ENCODE results near the gene MAP2K7. TPM values are rescaled to one million over a fixed set of nuclear protein-coding genes. Genes with fewer than 3 reads are reported as not detected.

The MAP2K7 gene
- total RNA-seq, 1 experiment from 2014 or later, result 59.1 TPM

DNA sequence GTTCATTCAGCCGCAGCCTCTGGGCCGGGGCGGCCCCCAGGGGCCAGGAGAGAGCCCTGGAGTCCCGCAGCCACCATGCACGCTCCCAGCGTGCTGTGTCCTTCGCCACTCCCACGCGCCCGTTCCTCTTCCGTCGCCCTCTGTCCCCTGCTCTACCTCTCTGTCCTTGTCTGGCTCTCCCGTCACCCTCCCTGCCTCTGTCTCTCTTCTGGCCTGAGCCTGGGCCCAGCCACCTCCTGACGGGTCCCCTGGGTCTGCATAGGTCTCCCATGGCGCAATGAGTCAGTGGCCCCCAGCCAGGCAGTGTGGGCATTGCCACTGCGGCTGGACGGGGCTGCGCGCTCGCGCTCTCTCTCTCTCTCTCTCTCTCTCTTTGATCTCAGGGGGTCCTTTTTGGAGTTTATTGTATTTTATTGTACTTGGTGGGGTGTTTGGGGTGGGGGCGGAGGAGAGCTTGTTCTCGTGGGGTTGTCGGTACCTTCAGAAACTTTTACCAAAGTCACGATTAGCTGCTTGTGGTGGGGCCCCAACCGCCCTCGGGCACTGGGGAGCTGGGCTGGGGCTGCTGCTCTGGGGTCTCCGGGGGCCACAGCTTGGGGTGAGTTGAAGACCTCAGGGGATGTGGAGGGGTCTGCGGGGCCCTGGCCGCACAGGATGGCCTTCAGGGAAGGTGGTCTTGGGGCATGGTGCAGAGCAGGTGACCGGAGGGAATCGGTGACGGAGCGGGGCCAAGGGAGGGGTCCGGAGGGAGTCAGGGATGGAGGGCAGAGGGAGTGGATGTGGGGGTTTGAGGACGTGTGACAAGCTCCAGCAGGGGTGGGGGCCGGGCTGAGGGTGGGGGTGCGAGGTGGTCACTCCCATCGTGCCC lies 9.3 kb downstream of the MAP2K7 start (continued):
- TF ChIP-seq FOSL1 (IDR thresholded peaks at IDR 0.05; ENCODE audit: low read depth), result no peak

DNA sequence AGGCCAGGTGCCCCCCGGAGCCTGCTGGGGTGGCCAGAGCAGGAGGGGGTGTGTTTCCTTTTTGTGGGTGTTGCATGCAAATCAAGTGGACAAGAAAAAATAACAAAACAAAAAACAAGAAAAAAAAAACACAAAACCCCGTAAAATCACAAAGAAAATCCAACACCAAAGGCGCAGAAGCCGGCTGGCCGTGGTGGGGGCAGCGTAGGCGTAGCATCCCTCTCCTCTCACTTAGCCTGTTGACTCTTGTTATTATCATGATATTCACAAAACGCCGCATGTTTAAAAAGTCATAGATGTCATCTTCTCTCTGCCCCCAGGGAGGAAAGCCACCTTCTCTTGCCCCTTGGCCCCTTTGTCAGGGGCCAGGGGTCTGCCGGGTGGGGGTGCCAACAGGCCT lies 10.0 kb downstream of the MAP2K7 start:
- ChIA-PET POLR2A (no interaction called here), CTCF (interaction anchor here (1.0 kb wide), 1 partner anchor 10 kb away, joined by 4 read pairs; the partner anchor contains the start of gene MAP2K7), RAD21 (ENCODE audit: low non-redundant PET in 1 of 2, low total read pairs in 2 of 2, uncharacterized antibody in 2 of 2, unreplicated experiment in 2 of 2) (no interaction called here)
- no peaks in the 10 kb centered on the region for H3K9me3 ChIP-seq (ENCODE audit: control insufficient read depth in 1 of 2, insufficient read depth in 1 of 2, low read depth in 1 of 2, low read length in 2 of 2)
- peaks cover 5 to 6% of the 10 kb centered on the region in 2 experiments; a peak in 3 of 4 replicates for H3K36me3 ChIP-seq (ENCODE audit: control insufficient read depth in 1 of 2, insufficient read depth in 2 of 2, low read length in 2 of 2)
- H4K20me1 ChIP-seq (ENCODE audit: insufficient read depth), result no peaks in the 10 kb centered on the region
- no peak for DNase-seq (ENCODE audit: low read depth, low spot score)
- H3K4me1 ChIP-seq (ENCODE audit: control insufficient read depth in 1 of 2, insufficient read depth in 2 of 2, low read length in 2 of 2), result peaks cover 9 to 32% of the 10 kb centered on the region in 2 experiments; a peak in 3 of 4 replicates
- no peak overlapping the region for H3K27ac ChIP-seq (ENCODE audit: low read depth, low read length)
- no peak overlapping the region for H3K4me2 ChIP-seq (ENCODE audit: low read length)
- peaks cover 12% of the 10 kb centered on the region for H3K79me2 ChIP-seq (ENCODE audit: insufficient read depth, low read length)
- H3K4me3 ChIP-seq (replicated peaks in 1 of 2; ENCODE audit: low read depth in 1 of 2, low read length in 2 of 2), result no peak overlapping the region
- H2AFZ ChIP-seq (ENCODE audit: low read depth, low read length, poor library complexity, severe bottlenecking), result no peak overlapping the region
- H3K9me2 ChIP-seq (ENCODE audit: insufficient read depth), result no peaks in the 10 kb centered on the region
- BruUV-seq (replicated peaks), result TSS peak; percentile 32
- H3K27me3 ChIP-seq (ENCODE audit: insufficient read depth, low read length), result no peaks in the 10 kb centered on the region
- ATAC-seq, result no peak
- no peak overlapping the region for H3K9ac ChIP-seq (ENCODE audit: low read length)
- intact Hi-C loops (cut with micrococcal nuclease), result no loop called here
- TF ChIP-seq CEBPB (IDR thresholded peaks at IDR 0.05; ENCODE audit: low read depth), result no peak
- TF ChIP-seq YY1 (IDR thresholded peaks at IDR 0.05; ENCODE audit: extremely low read depth, insufficient replicate concordance, low read depth, low read length), result no peak
- TF ChIP-seq, protein P1, sequence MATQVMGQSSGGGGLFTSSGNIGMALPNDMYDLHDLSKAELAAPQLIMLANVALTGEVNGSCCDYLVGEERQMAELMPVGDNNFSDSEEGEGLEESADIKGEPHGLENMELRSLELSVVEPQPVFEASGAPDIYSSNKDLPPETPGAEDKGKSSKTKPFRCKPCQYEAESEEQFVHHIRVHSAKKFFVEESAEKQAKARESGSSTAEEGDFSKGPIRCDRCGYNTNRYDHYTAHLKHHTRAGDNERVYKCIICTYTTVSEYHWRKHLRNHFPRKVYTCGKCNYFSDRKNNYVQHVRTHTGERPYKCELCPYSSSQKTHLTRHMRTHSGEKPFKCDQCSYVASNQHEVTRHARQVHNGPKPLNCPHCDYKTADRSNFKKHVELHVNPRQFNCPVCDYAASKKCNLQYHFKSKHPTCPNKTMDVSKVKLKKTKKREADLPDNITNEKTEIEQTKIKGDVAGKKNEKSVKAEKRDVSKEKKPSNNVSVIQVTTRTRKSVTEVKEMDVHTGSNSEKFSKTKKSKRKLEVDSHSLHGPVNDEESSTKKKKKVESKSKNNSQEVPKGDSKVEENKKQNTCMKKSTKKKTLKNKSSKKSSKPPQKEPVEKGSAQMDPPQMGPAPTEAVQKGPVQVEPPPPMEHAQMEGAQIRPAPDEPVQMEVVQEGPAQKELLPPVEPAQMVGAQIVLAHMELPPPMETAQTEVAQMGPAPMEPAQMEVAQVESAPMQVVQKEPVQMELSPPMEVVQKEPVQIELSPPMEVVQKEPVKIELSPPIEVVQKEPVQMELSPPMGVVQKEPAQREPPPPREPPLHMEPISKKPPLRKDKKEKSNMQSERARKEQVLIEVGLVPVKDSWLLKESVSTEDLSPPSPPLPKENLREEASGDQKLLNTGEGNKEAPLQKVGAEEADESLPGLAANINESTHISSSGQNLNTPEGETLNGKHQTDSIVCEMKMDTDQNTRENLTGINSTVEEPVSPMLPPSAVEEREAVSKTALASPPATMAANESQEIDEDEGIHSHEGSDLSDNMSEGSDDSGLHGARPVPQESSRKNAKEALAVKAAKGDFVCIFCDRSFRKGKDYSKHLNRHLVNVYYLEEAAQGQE (IDR thresholded peaks at IDR 0.05; ENCODE audit: low read depth), result no peak
- TF ChIP-seq ZFX (IDR thresholded peaks at IDR 0.05), result no peak
- no peak for TF ChIP-seq TCF7L2 (IDR thresholded peaks at IDR 0.05; ENCODE audit: borderline replicate concordance, extremely low read depth, insufficient read depth, insufficient read length)
- no peak for TF ChIP-seq JUND (IDR thresholded peaks at IDR 0.05)
- TF ChIP-seq, protein P2, sequence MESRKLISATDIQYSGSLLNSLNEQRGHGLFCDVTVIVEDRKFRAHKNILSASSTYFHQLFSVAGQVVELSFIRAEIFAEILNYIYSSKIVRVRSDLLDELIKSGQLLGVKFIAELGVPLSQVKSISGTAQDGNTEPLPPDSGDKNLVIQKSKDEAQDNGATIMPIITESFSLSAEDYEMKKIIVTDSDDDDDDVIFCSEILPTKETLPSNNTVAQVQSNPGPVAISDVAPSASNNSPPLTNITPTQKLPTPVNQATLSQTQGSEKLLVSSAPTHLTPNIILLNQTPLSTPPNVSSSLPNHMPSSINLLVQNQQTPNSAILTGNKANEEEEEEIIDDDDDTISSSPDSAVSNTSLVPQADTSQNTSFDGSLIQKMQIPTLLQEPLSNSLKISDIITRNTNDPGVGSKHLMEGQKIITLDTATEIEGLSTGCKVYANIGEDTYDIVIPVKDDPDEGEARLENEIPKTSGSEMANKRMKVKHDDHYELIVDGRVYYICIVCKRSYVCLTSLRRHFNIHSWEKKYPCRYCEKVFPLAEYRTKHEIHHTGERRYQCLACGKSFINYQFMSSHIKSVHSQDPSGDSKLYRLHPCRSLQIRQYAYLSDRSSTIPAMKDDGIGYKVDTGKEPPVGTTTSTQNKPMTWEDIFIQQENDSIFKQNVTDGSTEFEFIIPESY (IDR thresholded peaks at IDR 0.05; ENCODE audit: extremely low read depth, insufficient replicate concordance, low read length), result no peak
- no peak for TF ChIP-seq POLR2A (IDR thresholded peaks at IDR 0.05; ENCODE audit: borderline replicate concordance, extremely low read depth, insufficient read depth, insufficient read length)
- TF ChIP-seq SIN3A (IDR thresholded peaks at IDR 0.05; ENCODE audit: low read depth), result no peak
- TF ChIP-seq FOSL1 (IDR thresholded peaks at IDR 0.05; ENCODE audit: low read depth), result no peak
- no peak for TF ChIP-seq ZNF274 (IDR thresholded peaks at IDR 0.05; ENCODE audit: low read depth, low read length)
- TF ChIP-seq SRF (IDR thresholded peaks at IDR 0.05; ENCODE audit: low read depth), result no peak
- no peak for TF ChIP-seq EZH2phosphoT487 (IDR thresholded peaks at IDR 0.05; ENCODE audit: borderline replicate concordance)
- no peak for TF ChIP-seq ELF1 (IDR thresholded peaks at IDR 0.05; ENCODE audit: borderline replicate concordance, low read depth)
- no peak for TF ChIP-seq POLR2AphosphoS5 (IDR thresholded peaks at IDR 0.05; ENCODE audit: low read depth, low read length)
- TF ChIP-seq SP1 (IDR thresholded peaks at IDR 0.05; ENCODE audit: low read depth), result no peak
- no peak for TF ChIP-seq RAD21 (IDR thresholded peaks at IDR 0.05; ENCODE audit: low read depth)
- no peak for TF ChIP-seq CBX3 (IDR thresholded peaks at IDR 0.05; ENCODE audit: low read depth)

All from HCT116 (cell line).